PC-3 (cell line): Measurements from ENCODE around the gene ST6GALNAC5. TPM values are rescaled to one million over a fixed set of nuclear protein-coding genes. Genes with fewer than 3 reads are reported as not detected.

ENCODE experiments used
- ATAC-seq: fragments of 200-7000 bp; cut with Tn5 transposase; 2 replicates; pipeline ENCODE4 v1.9.1; 2020; ENCODE audit warnings: mild to moderate bottlenecking, moderate library complexity
- BruUV-seq: library from RNA; stranded (reverse); fragments of 400-500 nt; replicated peaks from 2 replicates; lab custom pipeline; 2021; lab: Mats Ljungman, UMichigan
- CTCF ChIA-PET: fragments of 300-600 bp; sonication (Branson Sonifier 250); formaldehyde crosslinking; loops from one replicate; lab custom pipeline; 2022; ENCODE audit warnings: antibody characterized with exemption; lab: Charles Lee
- POLR2A ChIA-PET: fragments of 300-600 bp; sonication (Branson Sonifier 250); formaldehyde crosslinking; loops from one replicate; lab custom pipeline; 2022; ENCODE audit warnings: antibody characterized with exemption; ENCODE audit not compliant: unreplicated experiment; lab: Charles Lee
- DNase-seq: peaks from one replicate; pipeline ENCODE4 v3.0.0-alpha.2; 2015
- H2AFZ ChIP-seq: fragments of 300-600 bp; sonication (generic); 2 replicates; pipeline ENCODE4 v1.6.0; 2016; ENCODE audit warnings: antibody characterized with exemption, low read length
- H3F3A ChIP-seq: fragments of 300-600 bp; sonication (generic); one replicate; pipeline ENCODE4 v1.6.0; 2017; ENCODE audit warnings: antibody characterized with exemption, low read length, control low read depth, mild to moderate bottlenecking; ENCODE audit not compliant: unreplicated experiment
- H3K27ac ChIP-seq: fragments of 300-600 bp; sonication (generic); 2 replicates; pipeline ENCODE4 v1.5.1; 2016; ENCODE audit warnings: mild to moderate bottlenecking, low read length
- H3K27me3 ChIP-seq: fragments of 300-600 bp; sonication (generic); 2 replicates; pipeline ENCODE4 v1.6.1; 2016; ENCODE audit warnings: low read length, mixed read lengths
- H3K36me3 ChIP-seq: fragments of 300-600 bp; sonication (generic); 2 replicates; pipeline ENCODE4 v1.6.1; 2016; ENCODE audit warnings: low read depth, mixed run types, low read length, mixed read lengths
- H3K4me1 ChIP-seq: fragments of 300-600 bp; sonication (generic); 2 replicates; pipeline ENCODE4 v1.5.1; 2016; ENCODE audit warnings: low read length; ENCODE audit not compliant: insufficient read depth
- H3K4me2 ChIP-seq: fragments of 300-600 bp; sonication (generic); 2 replicates; pipeline ENCODE4 v1.6.0; 2016; ENCODE audit warnings: low read length
- H3K4me3 ChIP-seq: fragments of 300-600 bp; sonication (generic); 2 replicates; pipeline ENCODE4 v1.5.1; 2016; ENCODE audit warnings: mild to moderate bottlenecking, low read length, mixed read lengths
- H3K79me2 ChIP-seq: fragments of 300-600 bp; sonication (generic); 2 replicates; pipeline ENCODE4 v1.6.1; 2017; ENCODE audit warnings: low read length, mixed read lengths
- H3K9ac ChIP-seq: fragments of 300-600 bp; sonication (generic); 2 replicates; pipeline ENCODE4 v1.6.0; 2016; ENCODE audit warnings: mild to moderate bottlenecking, low read length
- H3K9me2 ChIP-seq: fragments of 300-600 bp; sonication (generic); replicated peaks from 2 replicates; pipeline ENCODE4 v1.6.1; 2016; ENCODE audit warnings: mixed run types, low read length, mixed read lengths
- H3K9me3 ChIP-seq: fragments of 300-600 bp; sonication (generic); 2 replicates; pipeline ENCODE4 v1.6.1; 2016; ENCODE audit warnings: low read length, mixed read lengths
- H4K20me1 ChIP-seq: fragments of 300-600 bp; sonication (generic); 2 replicates; pipeline ENCODE4 v1.6.1; 2016; ENCODE audit warnings: low read length, mixed read lengths
- CTCF ChIP-seq: fragments of 300-600 bp; sonication (generic); conservative IDR thresholded peaks from 2 replicates; pipeline ENCODE4 v1.5.1; 2017; ENCODE audit warnings: antibody characterized with exemption, low read depth, mild to moderate bottlenecking, low read length
- EZH2 ChIP-seq: fragments of 300-600 bp; sonication (generic); IDR thresholded peaks from one replicate; pipeline ENCODE4 v1.6.1; 2017; ENCODE audit warnings: antibody characterized with exemption, mild to moderate bottlenecking, low read length; ENCODE audit not compliant: unreplicated experiment
- EZH2phosphoT487 ChIP-seq: fragments of 300-600 bp; sonication (generic); IDR thresholded peaks from 2 replicates; pipeline ENCODE4 v1.6.1; 2018; ENCODE audit warnings: mild to moderate bottlenecking, antibody characterized with exemption, low read length, borderline replicate concordance
- intact Hi-C: fragments of 100-400 bp; cut with micrococcal nuclease; formaldehyde crosslinking; loops from 2 replicates; pipeline ENCODE4 v1.9.0; 2023
- total RNA-seq: library from RNA; depleted of rRNA; stranded (reverse); fragments of >200 nt; gene quantifications from 2 replicates; pipeline ENCODE4 v1.2.3, GENCODE V29; 2014

ST6GALNAC5 gene
- total RNA-seq, 1 experiment from 2014 or later, result 0.36 TPM

GRCh38 chr1:77081834-77082233, 214.6 kb downstream of the ST6GALNAC5 start:
- H4K20me1 ChIP-seq, result no peaks in the 10 kb centered on the region
- no peak overlapping the region for H3K27ac ChIP-seq
- ChIA-PET POLR2A (no interaction called here), CTCF (no interaction called here)
- no TSS peak for BruUV-seq
- intact Hi-C loops, result no loop called here
- no peaks in the 10 kb centered on the region for H3K36me3 ChIP-seq
- no peaks in the 10 kb centered on the region for H3K79me2 ChIP-seq
- H3K9me3 ChIP-seq, result no peaks in the 10 kb centered on the region
- H3K9ac ChIP-seq, result no peak overlapping the region
- no peaks in the 10 kb centered on the region for H3K4me1 ChIP-seq
- H3F3A ChIP-seq, result no peaks in the 10 kb centered on the region
- H2AFZ ChIP-seq, result no peak overlapping the region
- TF ChIP-seq EZH2phosphoT487 (no peak), CTCF (no peak), EZH2 (no peak)
- no peaks in the 10 kb centered on the region for H3K27me3 ChIP-seq
- H3K4me3 ChIP-seq, result no peak overlapping the region
- no peaks in the 10 kb centered on the region for H3K9me2 ChIP-seq
- no peak overlapping the region for H3K4me2 ChIP-seq
- ATAC-seq (no peak), DNase-seq (no peak)

GRCh38 chr1:77084457-77084856, 217.2 kb downstream of the ST6GALNAC5 start:
- no TSS peak for BruUV-seq
- ATAC-seq, result no peak

DNA sequence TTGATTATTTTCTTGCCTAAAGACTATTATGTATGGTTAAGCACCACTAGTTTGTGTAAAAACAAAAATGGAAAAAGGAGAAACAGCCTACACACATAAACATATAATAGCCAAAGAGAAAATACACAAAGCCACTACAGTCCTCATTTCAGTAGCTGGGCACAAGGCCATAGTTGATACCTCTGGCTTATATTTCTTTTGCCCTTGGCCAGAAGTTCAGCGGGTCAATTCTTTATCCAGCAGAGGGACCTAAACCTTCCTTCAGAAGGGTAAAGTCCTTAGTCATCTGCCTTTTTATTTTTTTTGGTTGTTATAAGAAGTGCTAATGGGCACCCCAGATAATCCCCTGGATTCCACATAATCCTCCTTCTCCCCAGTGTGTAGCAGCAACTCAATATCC, 217.8 kb downstream of the ST6GALNAC5 start:
- no peaks in the 10 kb centered on the region for H4K20me1 ChIP-seq
- H3K27me3 ChIP-seq, result no peaks in the 10 kb centered on the region
- H3K27ac ChIP-seq, result no peak overlapping the region
- no peak overlapping the region for H3K4me2 ChIP-seq
- intact Hi-C loops, result no loop called here
- no TSS peak for BruUV-seq
- H3K4me1 ChIP-seq, result no peaks in the 10 kb centered on the region
- ATAC-seq (no peak), DNase-seq (no peak)
- TF ChIP-seq EZH2 (no peak), CTCF (no peak), EZH2phosphoT487 (no peak)
- no peaks in the 10 kb centered on the region for H3F3A ChIP-seq
- H3K9ac ChIP-seq, result no peak overlapping the region
- H3K9me2 ChIP-seq, result no peaks in the 10 kb centered on the region
- POLR2A ChIA-PET, result no interaction called here
- no peaks in the 10 kb centered on the region for H3K79me2 ChIP-seq
- no peaks in the 10 kb centered on the region for H3K36me3 ChIP-seq
- no peak overlapping the region for H3K4me3 ChIP-seq
- H3K9me3 ChIP-seq, result no peaks in the 10 kb centered on the region
- no peak overlapping the region for H2AFZ ChIP-seq
- CTCF ChIA-PET, result no interaction called here

More at GRCh38 chr1:77084457-77084856, 217.2 kb downstream of the ST6GALNAC5 start:
- Histone ChIP-seq H3K9me2 (no peaks in the 10 kb centered on the region), H3K27me3 (no peaks in the 10 kb centered on the region), H3K27ac (no peak overlapping the region), H3K36me3 (no peaks in the 10 kb centered on the region), H3K4me3 (no peak overlapping the region), H4K20me1 (no peaks in the 10 kb centered on the region), H3F3A (no peaks in the 10 kb centered on the region), H3K79me2 (no peaks in the 10 kb centered on the region), H3K9ac (no peak overlapping the region), H3K4me1 (no peaks in the 10 kb centered on the region), H2AFZ (no peak overlapping the region), H3K9me3 (no peaks in the 10 kb centered on the region), H3K4me2 (no peak overlapping the region)
- TF ChIP-seq EZH2, result no peak
- peak; percentile 24; the same call in 1 of the 2 replicates for TF ChIP-seq CTCF
- ChIA-PET POLR2A (no interaction called here), CTCF (no interaction called here)
- intact Hi-C loops, result no loop called here
- DNase-seq, result no peak
